ENCODE measurements around the gene AMDHD2. TPM values are rescaled to one million over a fixed set of nuclear protein-coding genes. Genes with fewer than 3 reads are reported as not detected.
A peak's percentile ranks its signal among the peaks of the same experiment; 100 is the strongest.
"Not testable (repeated sequence)": the region's sequence is repeated elsewhere in the genome, so short reads cannot be mapped to it uniquely, and the experiment has no call there.

AMDHD2 gene
- total and polyA plus RNA-seq, 7 donors, result 21.0 to 39.4 (median 24.3) TPM

DNA sequence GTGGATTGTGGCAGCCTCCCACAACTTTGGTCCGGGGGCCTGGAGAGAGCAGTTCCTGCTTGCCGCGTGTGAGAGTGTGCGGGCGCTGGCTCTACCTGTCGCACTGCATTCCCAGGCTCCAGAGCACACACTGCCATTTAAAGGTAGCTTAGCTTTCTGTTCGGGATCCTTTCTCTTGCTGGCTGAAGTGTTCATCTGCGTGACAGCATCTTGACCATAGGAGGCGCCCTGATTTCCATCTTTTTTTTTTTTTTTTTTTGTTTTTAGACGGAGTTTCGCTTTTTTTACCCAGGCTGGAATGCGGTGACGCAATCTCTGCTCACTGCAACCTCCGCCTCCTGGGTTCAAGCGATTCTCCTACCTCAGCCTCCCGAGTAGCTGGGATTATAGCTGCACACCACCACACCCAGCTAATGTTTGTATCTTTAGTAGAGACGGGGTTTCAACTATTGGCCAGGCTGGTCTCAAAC is 31.3 kb downstream of the AMDHD2 start:
- H3K27ac ChIP-seq; H3K9me3 ChIP-seq; H3K27me3 ChIP-seq; intact Hi-C loops (cut with DNase I); H3K36me3 ChIP-seq; H3K4me3 ChIP-seq; H3K4me1 ChIP-seq: not testable (repeated sequence)
- 26 to 70% methylated on average over 11 of the region's 17 CpGs for WGBS, 2 donors
- DNase-seq, result peak; percentile 25

GRCh38 chr16:2554709-2555425 is 34.7 kb downstream of the AMDHD2 start:
- H3K9me3 ChIP-seq; H3K4me1 ChIP-seq; H3K36me3 ChIP-seq; H3K4me3 ChIP-seq; H3K27ac ChIP-seq; intact Hi-C loops (cut with DNase I); H3K27me3 ChIP-seq; DNase-seq: not testable (repeated sequence)
- WGBS, 2 donors, result no CpG with 5 or more reads among the region's 13 CpGs

GRCh38 chr16:2557150-2557549 is 37.0 kb downstream of the AMDHD2 start:
- 88 to 90% methylated on average over 6 of the region's 15 CpGs for WGBS, 2 donors
- H3K4me3 ChIP-seq; DNase-seq; intact Hi-C loops (cut with DNase I); H3K27ac ChIP-seq; H3K27me3 ChIP-seq; H3K36me3 ChIP-seq; H3K9me3 ChIP-seq; H3K4me1 ChIP-seq: not testable (repeated sequence)

GRCh38 chr16:2560131-2560797 is 40.1 kb downstream of the AMDHD2 start:
- peak; percentile 46 for DNase-seq
- intact Hi-C loops (cut with DNase I); H3K27ac ChIP-seq; H3K4me1 ChIP-seq; H3K27me3 ChIP-seq; H3K36me3 ChIP-seq; H3K9me3 ChIP-seq; H3K4me3 ChIP-seq: not testable (repeated sequence)
- WGBS, 2 donors, result 52 to 86% methylated on average over 9 to 10 of the region's 17 CpGs

DNA sequence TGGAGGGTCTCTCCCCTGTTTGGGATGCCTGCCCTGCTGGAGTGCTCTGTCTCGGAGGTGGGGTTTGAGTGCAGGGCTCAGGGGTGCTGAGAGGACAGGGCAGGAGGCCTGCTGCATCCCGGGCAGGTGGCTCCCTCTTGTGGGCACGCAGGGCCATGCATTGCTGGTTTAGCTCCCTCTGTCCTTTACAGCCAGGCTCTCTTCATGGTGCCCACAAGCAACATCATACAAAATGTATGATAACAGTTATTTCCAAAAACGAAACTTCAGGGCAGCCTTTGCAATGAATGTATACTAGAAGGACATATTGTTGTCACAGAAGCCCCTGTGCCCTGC is 40.6 kb downstream of the AMDHD2 start:
- H3K4me1 ChIP-seq; H3K9me3 ChIP-seq; H3K36me3 ChIP-seq; H3K27ac ChIP-seq; H3K27me3 ChIP-seq; intact Hi-C loops (cut with DNase I); H3K4me3 ChIP-seq: not testable (repeated sequence)
- peak; percentile 77 for DNase-seq
- WGBS, 2 donors, result 2 to 6% methylated on average over 2 of the region's 4 CpGs
- TF ChIP-seq, protein P1, sequence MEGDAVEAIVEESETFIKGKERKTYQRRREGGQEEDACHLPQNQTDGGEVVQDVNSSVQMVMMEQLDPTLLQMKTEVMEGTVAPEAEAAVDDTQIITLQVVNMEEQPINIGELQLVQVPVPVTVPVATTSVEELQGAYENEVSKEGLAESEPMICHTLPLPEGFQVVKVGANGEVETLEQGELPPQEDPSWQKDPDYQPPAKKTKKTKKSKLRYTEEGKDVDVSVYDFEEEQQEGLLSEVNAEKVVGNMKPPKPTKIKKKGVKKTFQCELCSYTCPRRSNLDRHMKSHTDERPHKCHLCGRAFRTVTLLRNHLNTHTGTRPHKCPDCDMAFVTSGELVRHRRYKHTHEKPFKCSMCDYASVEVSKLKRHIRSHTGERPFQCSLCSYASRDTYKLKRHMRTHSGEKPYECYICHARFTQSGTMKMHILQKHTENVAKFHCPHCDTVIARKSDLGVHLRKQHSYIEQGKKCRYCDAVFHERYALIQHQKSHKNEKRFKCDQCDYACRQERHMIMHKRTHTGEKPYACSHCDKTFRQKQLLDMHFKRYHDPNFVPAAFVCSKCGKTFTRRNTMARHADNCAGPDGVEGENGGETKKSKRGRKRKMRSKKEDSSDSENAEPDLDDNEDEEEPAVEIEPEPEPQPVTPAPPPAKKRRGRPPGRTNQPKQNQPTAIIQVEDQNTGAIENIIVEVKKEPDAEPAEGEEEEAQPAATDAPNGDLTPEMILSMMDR (IDR thresholded peaks at IDR 0.05), result peak in 1 of 4 experiments; percentile 34

GRCh38 chr16:2567506-2567905 is 47.3 kb downstream of the AMDHD2 start:
- intact Hi-C loops (cut with DNase I); H3K36me3 ChIP-seq; H3K4me3 ChIP-seq; H3K9me3 ChIP-seq; H3K4me1 ChIP-seq; H3K27ac ChIP-seq; H3K27me3 ChIP-seq; DNase-seq: not testable (repeated sequence)
- no CpG with 5 or more reads among the region's 6 CpGs for WGBS, 2 donors

- H3K4me1 ChIP-seq; intact Hi-C loops (cut with DNase I); H3K9me3 ChIP-seq; H3K27ac ChIP-seq; DNase-seq; H3K4me3 ChIP-seq; H3K27me3 ChIP-seq; H3K36me3 ChIP-seq: not testable (repeated sequence)
- WGBS, 2 donors, result no CpG with 5 or more reads among the region's 11 CpGs
Observed at GRCh38 chr16:2568573-2568972, 48.4 kb downstream of the AMDHD2 start.

DNA sequence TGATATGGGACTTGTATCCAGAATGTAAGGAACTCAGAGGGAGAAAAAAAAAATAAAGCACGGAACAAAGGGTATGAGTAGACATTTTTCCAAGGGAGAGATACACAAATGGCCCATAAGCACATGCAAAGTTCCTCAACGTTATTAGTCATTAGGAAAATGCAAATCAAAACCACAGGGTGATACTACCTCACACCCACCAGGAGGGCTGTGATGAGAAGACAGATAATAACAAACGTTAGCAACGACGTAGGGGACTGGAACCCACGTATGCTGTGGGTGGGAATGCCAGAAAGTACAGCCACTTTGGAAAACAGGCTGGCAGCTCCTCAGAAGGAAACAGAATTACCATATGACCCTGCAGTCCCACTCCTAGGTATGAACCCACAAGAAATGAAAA is 52.5 kb downstream of the AMDHD2 start:
- H3K9me3 ChIP-seq; H3K4me3 ChIP-seq; intact Hi-C loops (cut with DNase I); DNase-seq; H3K36me3 ChIP-seq; H3K27ac ChIP-seq; H3K4me1 ChIP-seq; H3K27me3 ChIP-seq: not testable (repeated sequence)
- WGBS, 2 donors, result no CpG with 5 or more reads among the region's 6 CpGs

DNA sequence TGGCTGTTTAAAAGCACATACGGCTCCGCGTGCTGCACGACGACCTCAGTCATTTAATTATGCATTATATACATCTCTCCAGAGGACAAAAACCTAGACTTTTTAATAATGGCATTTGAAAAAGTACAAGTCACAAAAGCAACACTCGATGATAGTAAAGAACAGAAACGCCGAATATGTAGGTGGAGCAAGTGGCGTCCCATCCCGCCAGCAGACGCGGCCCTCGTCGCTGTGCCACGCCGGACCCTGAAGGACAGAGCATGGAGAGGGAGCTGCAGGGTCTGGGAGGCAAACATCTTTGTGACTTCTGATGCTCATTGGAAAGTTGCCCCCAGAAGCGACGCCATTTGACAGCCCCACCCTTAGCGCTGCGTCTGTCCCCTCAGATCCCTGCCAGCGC is 55.7 kb downstream of the AMDHD2 start:
- DNase-seq; H3K36me3 ChIP-seq; H3K4me1 ChIP-seq; H3K27me3 ChIP-seq; H3K9me3 ChIP-seq; intact Hi-C loops (cut with DNase I); H3K27ac ChIP-seq; H3K4me3 ChIP-seq: not testable (repeated sequence)
- WGBS, 2 donors, result 98 to 99% methylated on average over 11 to 13 of the region's 21 CpGs

GRCh38 chr16:2577044-2577443 is 56.9 kb downstream of the AMDHD2 start:
- H3K4me3 ChIP-seq; H3K4me1 ChIP-seq; intact Hi-C loops (cut with DNase I); H3K9me3 ChIP-seq; DNase-seq; H3K27me3 ChIP-seq; H3K36me3 ChIP-seq; H3K27ac ChIP-seq: not testable (repeated sequence)
- 97% methylated on average over 20 of the region's 26 CpGs for WGBS, 2 donors

- intact Hi-C loops (cut with DNase I); H3K27me3 ChIP-seq; H3K27ac ChIP-seq; DNase-seq; H3K4me1 ChIP-seq; H3K4me3 ChIP-seq; H3K9me3 ChIP-seq; H3K36me3 ChIP-seq: not testable (repeated sequence)
- WGBS, 2 donors, result 82 to 90% methylated on average over 3 to 4 of the region's 12 CpGs
Observed at GRCh38 chr16:2578905-2579304, 58.7 kb downstream of the AMDHD2 start.

DNA sequence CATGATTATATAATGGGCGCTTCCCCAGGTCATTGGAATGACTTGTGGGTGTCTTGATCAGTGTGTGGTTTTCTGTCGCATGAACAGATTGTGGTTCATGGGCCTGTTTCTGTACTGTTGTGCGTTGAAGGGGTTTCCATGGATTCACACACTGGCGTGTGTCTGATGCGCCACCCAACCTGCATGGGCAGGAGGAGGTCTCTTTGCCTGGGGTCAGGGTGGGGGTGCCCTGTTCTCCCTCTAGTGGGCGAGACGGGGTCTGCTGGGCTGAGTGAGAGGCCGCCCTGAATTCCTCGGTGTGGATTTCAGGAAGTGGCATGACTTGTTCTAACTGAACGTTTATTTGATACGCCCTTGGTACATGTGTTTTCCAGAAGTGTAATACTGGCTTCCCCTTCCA is 60.0 kb downstream of the AMDHD2 start:
- DNase-seq; H3K4me3 ChIP-seq; H3K4me1 ChIP-seq; H3K27me3 ChIP-seq; H3K9me3 ChIP-seq; intact Hi-C loops (cut with DNase I); H3K27ac ChIP-seq; H3K36me3 ChIP-seq: not testable (repeated sequence)
- 59 to 68% methylated on average over 6 to 7 of the region's 11 CpGs for WGBS, 2 donors

Measured in sigmoid colon (tissue), 7 donors.